Measurements from ENCODE around the gene HOXA7.

Gene HOXA7

DNA sequence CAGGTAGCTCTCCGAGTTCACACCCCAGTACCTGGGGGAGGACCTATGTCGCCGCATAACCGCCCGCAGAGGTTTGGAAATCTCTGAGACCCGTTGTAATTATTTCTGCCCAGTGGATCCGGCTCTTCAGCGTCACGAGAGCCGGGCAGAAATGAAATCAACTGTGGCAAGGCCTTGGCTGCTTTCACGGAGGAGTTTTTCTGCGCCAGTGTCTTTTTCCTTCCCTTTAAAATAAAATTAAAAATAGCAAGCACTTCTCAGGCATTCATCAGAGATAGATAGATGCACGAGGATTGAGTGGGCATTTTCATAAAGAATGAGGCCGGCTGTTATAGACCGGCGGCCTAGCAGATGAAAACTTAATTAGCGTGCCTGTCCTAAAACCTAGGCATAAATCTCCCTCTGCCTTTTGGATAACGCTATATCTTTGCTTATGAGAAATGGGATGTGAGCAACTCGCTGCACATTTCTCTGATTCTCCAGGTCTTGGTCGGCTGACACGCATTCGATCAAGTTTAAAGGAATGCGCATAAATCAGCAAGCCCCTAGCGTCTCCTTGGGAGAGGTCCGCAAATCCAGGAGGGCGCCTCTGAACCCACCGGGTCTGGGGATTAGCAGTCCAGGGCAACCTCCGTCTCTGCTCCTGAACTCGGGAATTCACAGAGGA, 37.0 kb upstream of the HOXA7 start:
- no peak for DNase-seq (ENCODE audit: extremely low read depth in 1 of 2, low read depth in 1 of 2)

GRCh38 chr7:27192546-27193334, 36.3 kb upstream of the HOXA7 start:
- no peak for DNase-seq (ENCODE audit: extremely low read depth in 1 of 2, low read depth in 1 of 2)

DNA sequence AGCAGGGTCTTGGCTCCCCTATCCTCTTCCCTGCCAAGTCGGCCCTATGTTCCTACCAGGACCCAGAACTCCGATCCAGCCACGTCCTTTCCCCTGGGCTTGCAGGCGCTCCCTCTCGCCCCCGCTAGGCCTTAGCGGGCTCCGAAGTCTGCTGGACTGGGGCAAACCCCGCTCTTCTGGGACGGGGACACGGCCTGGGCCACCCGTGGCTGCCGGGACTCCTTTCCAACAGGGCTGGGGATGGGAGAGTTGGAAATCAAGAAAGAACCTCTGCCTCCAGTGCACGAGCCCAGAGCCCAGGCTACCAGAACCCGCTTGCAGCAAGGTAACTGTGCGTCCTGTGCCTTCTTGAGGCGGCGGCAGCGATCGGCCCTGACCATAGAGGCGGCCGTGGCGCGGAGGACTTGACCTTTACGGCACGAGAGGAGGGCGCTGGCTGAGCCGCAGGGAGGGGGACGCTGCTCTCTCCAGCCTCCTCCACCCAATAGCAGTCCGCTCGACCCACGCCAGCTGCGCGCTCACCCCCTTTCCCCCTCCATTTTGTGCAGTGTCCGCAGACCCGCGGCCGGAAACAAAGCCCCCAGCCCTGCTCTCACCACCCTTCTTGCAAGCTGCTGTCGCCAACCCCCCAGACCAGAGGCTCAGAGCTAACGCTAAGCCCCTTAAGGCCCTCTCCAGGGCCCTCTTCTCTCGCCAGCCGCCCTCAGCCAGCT, 35.5 kb upstream of the HOXA7 start:
- no peak for DNase-seq (ENCODE audit: extremely low read depth in 1 of 2, low read depth in 1 of 2)

- DNase-seq (ENCODE audit: extremely low read depth in 1 of 2, low read depth in 1 of 2): no peak
These were observed 34.8 kb upstream of the HOXA7 start for GRCh38 chr7:27191161-27191731.

DNA sequence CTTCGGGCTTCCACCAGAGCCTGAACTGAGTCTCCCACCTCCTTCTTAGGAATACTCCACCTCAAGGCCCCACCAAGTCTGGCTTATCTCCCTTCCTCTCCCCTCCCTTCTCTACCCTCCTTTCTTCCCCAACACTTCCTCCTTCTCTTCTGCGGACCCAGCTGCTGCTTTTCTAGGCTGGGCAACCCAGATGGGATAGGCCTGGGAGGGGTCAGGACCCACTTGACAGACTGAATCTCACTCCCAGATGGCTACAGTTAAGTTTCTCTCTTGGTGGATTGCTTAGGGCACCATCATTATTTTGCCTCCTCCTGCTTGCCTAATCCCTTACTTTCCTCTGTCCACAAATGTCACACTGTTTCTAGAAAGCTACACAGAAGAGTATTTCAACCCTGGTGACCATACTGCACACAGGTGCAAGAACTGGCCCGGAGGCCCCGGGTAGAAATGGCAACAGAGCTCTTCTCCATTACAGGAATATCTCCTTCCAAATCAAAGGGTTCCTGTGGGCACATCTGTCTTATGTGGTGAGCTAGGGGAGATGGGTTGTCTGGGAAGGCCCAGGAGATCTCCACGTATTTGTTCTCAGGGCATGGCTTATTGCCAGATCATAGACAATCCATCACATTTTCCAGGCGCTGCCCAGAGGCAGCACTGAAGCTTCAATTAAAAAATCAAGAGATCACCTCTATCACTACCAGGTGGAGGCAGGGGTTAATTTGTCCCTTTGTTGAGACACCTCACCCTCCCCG, 33.7 kb upstream of the HOXA7 start:
- no peak for DNase-seq (ENCODE audit: extremely low read depth in 1 of 2, low read depth in 1 of 2)

DNA sequence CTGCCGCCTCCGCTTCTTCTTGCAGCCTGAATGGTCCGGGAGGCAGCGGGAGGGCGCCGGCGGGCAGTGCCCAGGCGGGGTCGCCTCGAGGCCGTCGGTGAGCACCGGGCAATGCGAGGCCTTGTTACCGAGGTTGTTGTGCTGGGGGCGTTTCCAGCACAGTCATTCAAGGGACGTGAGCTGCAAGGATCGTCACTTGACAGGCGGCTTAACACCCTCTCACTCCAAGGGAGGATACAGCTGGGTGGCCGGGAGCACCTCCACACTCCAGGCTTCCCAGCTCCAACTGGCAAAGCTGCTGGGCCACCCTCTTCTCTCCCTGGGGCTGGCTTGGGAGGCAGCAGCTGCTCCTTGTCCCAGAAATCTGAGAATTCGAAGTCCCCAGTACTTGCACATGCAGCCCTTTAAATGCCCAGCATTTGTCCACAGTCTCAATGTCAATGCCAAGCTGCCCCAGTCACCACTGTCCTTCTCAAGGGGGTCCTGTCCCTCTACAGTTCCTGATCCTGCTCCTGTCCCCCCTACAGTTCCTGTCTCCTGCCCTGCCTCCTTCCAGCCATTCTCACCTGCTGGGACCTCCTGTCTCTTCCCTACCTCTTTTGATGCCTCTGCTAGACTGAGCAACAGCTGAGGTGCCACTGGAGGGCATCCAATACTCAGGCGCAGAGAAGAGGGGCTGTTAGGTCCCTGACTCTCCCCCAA, 33.0 kb upstream of the HOXA7 start:
- DNase-seq (ENCODE audit: extremely low read depth in 1 of 2, low read depth in 1 of 2): no peak

DNA sequence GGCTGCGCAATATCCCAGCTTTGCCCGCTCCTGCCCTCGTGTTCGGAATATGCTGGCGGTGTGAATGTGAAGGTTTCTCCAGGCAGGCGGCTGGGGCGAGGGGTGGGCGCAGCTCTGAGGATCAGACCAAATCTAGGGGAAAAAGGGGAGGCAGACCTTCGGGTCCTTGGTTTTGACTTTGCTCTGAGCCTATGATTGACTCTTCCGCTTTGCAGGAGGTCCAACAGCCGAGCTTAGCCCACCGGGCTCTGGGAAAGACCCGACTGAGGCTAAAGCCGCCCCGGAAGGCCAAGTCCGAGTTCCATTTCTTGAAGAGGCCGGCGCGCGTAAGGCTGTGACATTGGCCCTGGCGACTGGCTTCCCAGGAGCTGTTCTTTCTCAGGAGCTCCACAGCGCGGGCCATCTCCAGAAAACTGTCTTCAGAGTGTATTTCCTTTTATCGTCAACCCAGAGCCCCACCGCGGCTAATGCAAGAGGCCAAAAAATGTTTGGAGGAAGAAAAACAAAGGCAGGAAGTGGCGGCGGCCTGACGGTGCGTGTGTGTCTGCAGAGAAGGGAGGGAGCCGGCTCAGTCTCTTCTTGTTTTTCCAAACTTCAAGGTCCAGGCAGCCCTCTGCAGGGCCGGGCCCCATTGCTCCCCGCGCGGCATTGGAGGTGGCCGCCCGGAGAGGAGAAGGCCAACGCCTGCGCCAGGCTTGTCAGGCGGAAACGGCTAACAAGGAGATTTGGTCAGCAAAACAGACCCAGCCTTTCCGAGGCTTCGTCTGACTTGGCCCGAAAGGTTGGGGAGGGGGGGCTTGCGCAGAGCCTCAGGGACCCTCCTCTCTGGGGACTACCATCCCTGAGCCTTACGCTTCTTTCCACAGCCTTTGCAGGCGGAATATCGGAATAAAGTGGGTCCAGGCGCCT, 32.2 kb upstream of the HOXA7 start:
- DNase-seq (ENCODE audit: extremely low read depth in 1 of 2, low read depth in 1 of 2): no peak

DNA sequence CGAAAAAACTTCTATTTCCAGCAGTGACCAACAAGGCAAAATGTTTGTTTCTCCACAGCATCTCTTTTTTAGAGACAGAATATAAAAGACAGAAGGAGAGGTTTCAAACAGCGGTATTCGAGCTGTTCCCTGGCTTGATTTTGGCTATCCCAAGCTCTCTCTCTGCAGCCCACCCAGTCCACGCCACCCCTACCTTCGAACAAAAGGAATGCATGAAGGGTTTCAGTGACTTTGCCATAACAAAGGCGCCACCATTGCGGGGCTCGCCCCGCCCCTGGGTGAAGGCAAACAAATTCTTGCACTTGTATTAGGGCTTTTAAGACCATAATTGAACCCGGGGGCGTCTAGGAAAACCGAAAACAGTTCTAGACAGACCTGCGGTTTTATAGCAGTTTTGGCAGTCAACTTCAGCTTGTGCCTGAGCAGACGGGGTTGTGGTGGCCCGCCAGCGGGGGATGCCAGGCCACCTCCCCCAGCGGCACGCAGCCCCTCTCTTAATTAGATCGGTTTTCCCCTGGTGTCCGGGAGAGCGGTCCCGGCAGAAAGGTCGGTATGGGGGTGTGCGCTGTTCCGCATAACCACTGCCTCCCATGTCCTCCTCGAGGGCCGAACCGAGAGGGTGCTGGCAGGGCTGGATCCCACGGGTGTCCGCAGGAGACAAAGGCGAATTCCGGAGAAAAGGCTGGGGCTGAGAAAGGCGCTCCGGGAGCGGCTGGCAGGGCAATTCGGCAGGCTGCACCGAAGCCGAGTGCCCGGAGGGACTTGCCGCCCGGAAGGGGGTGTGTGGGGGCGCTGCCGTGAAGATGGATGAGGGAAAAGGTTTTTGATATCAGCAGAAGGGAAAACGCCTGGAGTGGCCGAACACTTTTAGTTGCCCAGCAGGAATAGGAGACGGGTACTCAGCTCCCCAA, 31.3 kb upstream of the HOXA7 start:
- no peak for DNase-seq (ENCODE audit: extremely low read depth in 1 of 2, low read depth in 1 of 2)

DNA sequence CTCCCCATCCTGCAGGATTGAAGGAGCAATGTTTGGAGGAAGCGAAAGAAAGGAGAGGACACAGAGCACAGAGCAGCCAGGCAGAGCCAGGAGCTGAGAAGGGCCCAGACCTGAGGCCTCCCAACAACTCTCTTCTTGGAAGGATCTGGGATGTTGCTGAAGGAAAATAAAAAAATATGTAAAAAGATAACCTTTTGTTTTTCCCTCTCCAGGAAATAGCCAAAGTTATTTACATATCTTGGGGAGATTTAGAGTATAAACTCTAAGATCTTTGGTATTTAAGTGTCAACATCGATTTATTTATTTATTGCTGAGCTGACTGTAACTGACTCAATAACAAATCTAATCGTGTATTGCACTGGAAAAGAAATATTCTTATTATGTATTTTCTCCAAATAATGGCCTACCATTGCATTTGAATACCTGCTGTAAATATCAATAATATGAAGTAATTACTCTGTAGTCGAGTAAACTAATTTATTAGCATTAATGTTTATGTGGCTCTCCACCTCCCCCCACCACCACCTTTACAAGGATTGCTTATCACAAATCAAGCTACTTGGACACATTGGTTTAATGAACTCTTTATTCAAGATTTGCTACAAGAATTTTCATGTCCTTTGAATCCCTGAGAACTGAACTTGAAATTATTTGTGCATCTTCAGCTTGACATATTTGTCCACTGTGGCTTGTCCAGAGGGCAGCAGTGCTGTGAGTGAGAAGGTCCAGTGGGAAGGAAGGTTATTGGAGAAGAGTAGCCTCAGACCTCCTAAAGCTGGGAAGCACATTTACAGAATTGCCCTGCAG, 30.4 kb upstream of the HOXA7 start:
- no peak for DNase-seq (ENCODE audit: extremely low read depth in 1 of 2, low read depth in 1 of 2)

GRCh38 chr7:27185854-27186667, 29.6 kb upstream of the HOXA7 start:
- DNase-seq (ENCODE audit: extremely low read depth in 1 of 2, low read depth in 1 of 2): no peak

- no peak for DNase-seq (ENCODE audit: extremely low read depth in 1 of 2, low read depth in 1 of 2)
These were observed 28.8 kb upstream of the HOXA7 start, which contains the start of gene HOXA11 for GRCh38 chr7:27185013-27185853. Gene HOXA11 (minus strand): TSS chr7:27185232. CDS start chr7:27185144, 88 bp downstream.

- no peak for DNase-seq (ENCODE audit: extremely low read depth in 1 of 2, low read depth in 1 of 2)
These were observed 28.0 kb upstream of the HOXA7 start for GRCh38 chr7:27184337-27185012.

DNA sequence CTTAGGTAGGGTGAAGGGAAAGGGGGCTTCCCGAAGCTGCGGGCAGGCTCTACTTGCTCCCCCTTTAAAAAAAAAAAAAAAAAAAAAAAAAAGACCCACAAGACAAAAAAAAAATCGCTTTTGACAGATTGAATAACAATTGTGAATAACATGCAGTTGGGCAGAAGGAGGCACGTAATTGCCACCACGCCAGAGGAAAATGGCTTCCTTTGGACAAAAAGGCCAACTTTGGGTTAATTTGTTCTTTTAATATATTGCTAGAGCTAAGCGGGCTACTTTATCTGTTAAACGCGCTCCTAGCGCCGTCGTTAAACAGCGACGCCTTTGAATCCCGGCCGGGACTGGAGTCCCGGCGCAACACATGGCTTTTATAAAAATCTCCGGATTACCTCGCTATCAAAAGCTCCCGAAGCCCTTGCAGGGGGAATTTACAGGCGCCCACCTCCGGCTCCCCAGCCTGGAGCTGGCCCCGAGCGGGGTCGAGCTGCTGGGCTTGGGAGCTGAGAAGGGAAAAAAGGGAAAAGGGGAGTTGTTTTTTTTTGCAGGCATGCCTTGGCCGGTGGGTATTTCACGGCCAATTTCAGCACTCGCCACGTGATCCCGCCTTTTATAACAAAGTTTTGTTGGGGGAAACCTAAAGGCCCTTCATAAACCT, 27.3 kb upstream of the HOXA7 start:
- no peak for DNase-seq (ENCODE audit: extremely low read depth in 1 of 2, low read depth in 1 of 2)

- no peak for DNase-seq (ENCODE audit: extremely low read depth in 1 of 2, low read depth in 1 of 2)
These were observed 26.6 kb upstream of the HOXA7 start for GRCh38 chr7:27182861-27183681.

All from activated CD8-positive, alpha-beta memory T cell treated with anti-CD3 and anti-CD28 coated beads for 1 hour (primary cell).